Measurements from ENCODE around the gene DUS4L. TPM values are rescaled to one million over a fixed set of nuclear protein-coding genes. Genes with fewer than 3 reads are reported as not detected.
"Not testable (repeated sequence)": the region's sequence is repeated elsewhere in the genome, so short reads cannot be mapped to it uniquely, and the experiment has no call there.

DUS4L gene, protein sequence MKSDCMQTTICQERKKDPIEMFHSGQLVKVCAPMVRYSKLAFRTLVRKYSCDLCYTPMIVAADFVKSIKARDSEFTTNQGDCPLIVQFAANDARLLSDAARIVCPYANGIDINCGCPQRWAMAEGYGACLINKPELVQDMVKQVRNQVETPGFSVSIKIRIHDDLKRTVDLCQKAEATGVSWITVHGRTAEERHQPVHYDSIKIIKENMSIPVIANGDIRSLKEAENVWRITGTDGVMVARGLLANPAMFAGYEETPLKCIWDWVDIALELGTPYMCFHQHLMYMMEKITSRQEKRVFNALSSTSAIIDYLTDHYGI
- 10 to 100 TPM in 1 of 2 donors, 1 to 10 TPM in 1; 9.2 to 12.9 TPM for total RNA-seq

DNA sequence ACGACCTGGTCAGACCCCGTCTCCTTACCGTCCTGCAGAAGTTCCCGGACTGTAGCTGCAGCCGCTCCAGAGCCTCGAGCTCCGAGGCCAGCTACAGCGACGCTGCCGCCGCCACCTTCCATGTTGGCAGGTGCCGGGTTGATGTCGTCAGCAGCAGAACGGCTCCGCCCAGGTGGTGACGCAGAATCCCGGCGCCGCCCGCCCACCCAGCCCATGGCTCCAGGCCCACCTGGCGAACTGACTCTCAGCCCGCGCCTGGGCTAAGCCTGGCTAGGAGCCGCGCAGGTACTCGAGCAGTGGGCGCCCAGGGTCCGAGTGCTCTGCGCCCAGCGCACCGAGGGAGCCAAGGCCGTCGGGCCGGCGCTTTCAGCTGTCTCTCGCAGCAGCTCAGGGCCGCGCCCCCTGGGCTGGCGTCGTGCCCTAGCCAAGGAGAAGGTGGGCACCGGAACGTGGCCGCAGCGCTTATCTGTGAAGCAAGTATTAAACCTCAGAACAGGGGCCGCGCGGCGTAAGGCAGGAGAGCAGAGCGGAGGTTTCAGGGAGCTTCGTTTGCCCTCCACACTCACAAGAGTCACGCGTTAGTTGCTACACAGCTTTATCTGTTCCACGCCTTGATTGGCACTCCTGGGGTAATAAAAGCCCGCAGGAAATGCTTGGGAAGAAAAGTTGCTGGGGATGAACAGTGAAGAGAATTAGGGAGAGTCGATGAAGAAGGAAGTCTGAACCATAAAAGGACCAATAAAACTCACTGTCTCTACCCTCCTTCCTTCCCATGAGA lies at the start of gene DUS4L, which contains the start of gene COG5:
Gene DUS4L (plus strand): TSS at position 197 of the 778 bp plus-strand sequence. CDS start 3,100 bp downstream, outside the sequence.
Gene COG5 (minus strand): TSS at position 146 of the 778 bp plus-strand sequence. CDS start 24 bp downstream, at position 122.
- peak within 1 kb of the TSS; percentile 89 for H3K4me3 Mint-ChIP-seq
- no peaks in the 10 kb centered on the region for H3K27me3 Mint-ChIP-seq

DNA sequence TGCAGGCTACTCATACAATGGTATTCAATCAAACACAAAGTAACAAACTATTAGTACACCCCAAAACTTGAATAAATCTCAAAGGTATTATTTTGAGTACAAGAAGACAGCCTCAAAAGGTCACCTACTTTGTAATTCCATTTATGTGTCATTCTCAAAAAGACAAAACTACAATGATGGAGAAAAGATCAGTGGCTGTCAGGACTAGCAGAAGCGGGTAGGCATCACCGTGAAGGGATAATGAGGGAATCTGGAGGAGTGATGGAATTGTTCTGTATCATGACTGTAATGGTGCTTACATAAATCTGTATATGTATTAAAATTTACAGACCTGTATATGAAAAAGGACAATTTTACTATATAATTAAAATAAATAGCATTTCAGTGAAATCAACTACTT lies 37.1 kb upstream of the DUS4L start:
- no peak overlapping the region for H3K4me3 Mint-ChIP-seq
- H3K36me3 Mint-ChIP-seq (ENCODE audit: low read depth), result peaks cover 83% of the 10 kb centered on the region
- no peaks in the 10 kb centered on the region for H3K9me3 Mint-ChIP-seq
- no peak overlapping the region for H3K27ac Mint-ChIP-seq
- no peak for ATAC-seq (replicated peaks)
- peaks cover 8% of the 10 kb centered on the region for H3K4me1 Mint-ChIP-seq
- H3K27me3 Mint-ChIP-seq, result no peaks in the 10 kb centered on the region

More for the DNA sequence above, at the start of gene DUS4L, which contains the start of gene COG5:
- Mint-ChIP-seq H3K36me3 (ENCODE audit: low read depth) (peaks cover 19% of the 10 kb centered on the region), H3K9me3 (no peaks in the 10 kb centered on the region), H3K27ac (peak within 1 kb of the TSS; percentile 87), H3K4me1 (peaks cover 55% of the 10 kb centered on the region)
- peak; percentile 91 for ATAC-seq (replicated peaks)

DNA sequence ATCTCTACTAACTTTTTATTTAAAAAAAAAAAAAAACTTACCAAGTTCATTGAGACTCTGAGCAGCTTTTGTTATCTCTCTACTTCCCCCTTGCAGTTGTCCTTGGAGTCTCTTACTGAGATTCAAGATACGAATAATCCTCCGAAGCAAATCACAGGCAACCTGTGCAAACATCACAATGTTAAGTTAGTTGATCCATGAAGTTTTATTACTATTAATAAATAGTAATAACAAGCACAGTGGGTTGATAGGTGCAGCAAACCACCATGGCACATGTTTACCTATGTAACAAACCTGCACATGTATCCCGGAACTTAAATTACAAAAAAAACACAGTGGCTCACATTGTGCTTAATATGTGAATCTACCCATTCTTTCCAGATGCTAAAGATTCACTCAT lies 36.6 kb upstream of the DUS4L start:
- ATAC-seq (replicated peaks), result no peak
- H3K9me3 Mint-ChIP-seq, result no peaks in the 10 kb centered on the region

DNA sequence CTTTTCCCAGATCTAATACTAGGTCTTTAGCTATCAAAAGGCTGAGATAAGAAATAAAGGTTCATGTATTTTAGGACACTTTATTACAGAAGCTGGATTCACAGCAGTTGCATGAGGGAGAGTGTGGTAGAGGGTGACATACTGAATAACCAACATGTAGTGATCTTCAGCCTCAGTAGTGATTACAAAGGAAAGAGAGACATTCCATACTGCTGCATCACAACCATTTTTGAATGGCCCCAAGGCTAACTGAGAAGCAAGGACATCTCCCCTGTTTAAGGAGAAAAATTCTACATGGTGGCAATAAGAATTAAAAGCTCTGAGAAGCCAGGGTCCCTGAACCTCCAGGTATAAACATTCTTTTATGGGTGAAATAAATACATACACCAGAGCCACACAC lies 35.3 kb upstream of the DUS4L start:
- no peak overlapping the region for H3K4me3 Mint-ChIP-seq
- H3K9me3 Mint-ChIP-seq, result no peaks in the 10 kb centered on the region
- H3K27me3 Mint-ChIP-seq, result no peaks in the 10 kb centered on the region
- no peak overlapping the region for H3K27ac Mint-ChIP-seq
- peaks cover 77% of the 10 kb centered on the region for H3K36me3 Mint-ChIP-seq (ENCODE audit: low read depth)
- no peak for ATAC-seq (replicated peaks)
- peaks cover 14% of the 10 kb centered on the region for H3K4me1 Mint-ChIP-seq

More for the DNA sequence above, 36.6 kb upstream of the DUS4L start:
- Mint-ChIP-seq H3K27ac (no peak overlapping the region), H3K4me3 (no peak overlapping the region), H3K4me1 (peaks cover 8% of the 10 kb centered on the region), H3K27me3 (no peaks in the 10 kb centered on the region), H3K36me3 (ENCODE audit: low read depth) (peaks cover 79% of the 10 kb centered on the region)

DNA sequence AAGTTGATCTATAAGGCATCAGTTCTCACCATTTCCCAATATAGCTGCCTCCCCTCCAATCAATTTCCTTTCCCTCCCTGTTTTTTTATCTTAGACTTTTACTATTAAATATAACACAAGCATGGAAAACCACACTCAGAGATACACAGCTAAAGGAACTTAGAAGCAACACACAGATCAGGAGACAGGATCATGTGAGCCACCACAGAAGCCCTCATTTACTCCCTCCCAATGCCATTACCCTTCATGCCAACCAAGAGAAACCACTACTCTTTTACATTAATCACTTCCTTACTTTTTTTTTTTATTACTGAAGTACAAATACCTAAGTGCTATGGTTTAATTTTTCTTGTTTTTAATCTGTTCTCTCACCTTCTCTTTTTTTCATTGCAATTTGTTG lies 33.0 kb upstream of the DUS4L start:
- Mint-ChIP-seq H3K4me1 (peaks cover 35% of the 10 kb centered on the region), H3K36me3 (ENCODE audit: low read depth) (peaks cover 80% of the 10 kb centered on the region), H3K4me3 (no peak overlapping the region), H3K9me3 (peaks cover 6% of the 10 kb centered on the region), H3K27me3 (no peaks in the 10 kb centered on the region), H3K27ac (no peak overlapping the region)
- ATAC-seq (replicated peaks), result no peak

DNA sequence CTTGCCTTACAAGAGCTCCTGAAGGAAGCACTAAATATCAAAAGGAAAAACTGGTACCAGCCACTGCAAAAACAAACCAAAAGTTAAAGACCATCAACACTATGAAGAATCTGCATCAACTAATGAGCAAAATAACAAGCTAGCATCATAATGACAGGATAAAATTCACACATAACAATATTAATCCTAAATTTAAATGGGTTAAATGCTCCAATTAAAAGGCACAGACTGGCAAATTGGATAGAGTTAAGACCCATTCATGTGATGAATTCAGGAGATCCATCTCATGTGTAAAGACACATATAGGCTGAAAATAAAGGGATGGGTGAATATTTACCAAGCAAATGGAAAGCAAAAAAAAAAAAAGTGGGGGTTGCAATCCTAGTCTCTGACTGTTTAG lies 29.6 kb upstream of the DUS4L start:
- Mint-ChIP-seq H3K27me3 (no peaks in the 10 kb centered on the region), H3K9me3 (peaks cover 6% of the 10 kb centered on the region), H3K4me3 (no peak overlapping the region), H3K4me1 (peaks cover 35% of the 10 kb centered on the region), H3K27ac (peak overlapping the region; percentile 32), H3K36me3 (ENCODE audit: low read depth) (peaks cover 83% of the 10 kb centered on the region)
- no peak for ATAC-seq (replicated peaks)

DNA sequence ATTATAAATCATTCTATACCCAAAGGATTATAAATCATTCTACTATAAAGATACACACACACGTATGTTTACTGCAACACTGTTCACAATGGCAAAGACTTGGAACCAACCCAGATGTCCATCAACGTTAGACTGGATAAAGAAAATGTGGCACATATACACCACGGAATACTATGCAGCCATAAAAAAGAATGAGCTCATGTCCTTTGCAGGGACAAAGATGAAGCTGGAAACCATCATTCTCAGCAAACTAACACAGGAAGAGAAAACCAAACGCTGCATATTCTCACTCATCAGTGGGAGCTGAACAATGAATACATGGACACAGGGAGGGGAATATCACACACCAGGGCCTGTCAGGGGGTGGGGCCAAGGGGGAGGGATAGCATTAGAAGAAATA lies 26.5 kb upstream of the DUS4L start:
- not testable (repeated sequence) for H3K9me3 Mint-ChIP-seq; ATAC-seq (replicated peaks); H3K4me3 Mint-ChIP-seq; H3K27ac Mint-ChIP-seq; H3K27me3 Mint-ChIP-seq
- Mint-ChIP-seq H3K4me1 (peaks cover 27% of the 10 kb centered on the region), H3K36me3 (ENCODE audit: low read depth) (peaks cover 90% of the 10 kb centered on the region)

DNA sequence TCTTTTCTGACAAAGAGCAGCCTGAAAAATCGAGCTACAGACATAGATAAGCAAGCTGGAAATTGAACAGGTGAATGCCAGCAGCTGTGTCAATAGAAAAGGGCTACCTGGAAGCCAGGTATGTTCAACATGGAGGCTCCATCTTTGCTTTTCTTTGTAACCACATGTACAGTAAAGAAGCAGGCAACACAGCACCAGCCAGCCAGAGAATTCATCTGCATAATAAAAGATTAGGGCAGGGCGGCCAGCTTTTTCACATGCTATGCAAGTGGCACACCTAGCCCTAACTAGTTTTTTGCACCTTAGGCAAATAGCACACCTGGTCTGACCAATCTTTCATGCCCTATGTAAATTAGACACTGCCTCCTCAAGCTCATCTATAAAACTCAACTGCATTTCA lies 25.8 kb upstream of the DUS4L start:
- Mint-ChIP-seq H3K27me3 (no peaks in the 10 kb centered on the region), H3K9me3 (peaks cover 6% of the 10 kb centered on the region), H3K4me1 (peaks cover 29% of the 10 kb centered on the region), H3K4me3 (no peak overlapping the region), H3K27ac (no peak overlapping the region), H3K36me3 (ENCODE audit: low read depth) (peaks cover 94% of the 10 kb centered on the region)
- no peak for ATAC-seq (replicated peaks)

DNA sequence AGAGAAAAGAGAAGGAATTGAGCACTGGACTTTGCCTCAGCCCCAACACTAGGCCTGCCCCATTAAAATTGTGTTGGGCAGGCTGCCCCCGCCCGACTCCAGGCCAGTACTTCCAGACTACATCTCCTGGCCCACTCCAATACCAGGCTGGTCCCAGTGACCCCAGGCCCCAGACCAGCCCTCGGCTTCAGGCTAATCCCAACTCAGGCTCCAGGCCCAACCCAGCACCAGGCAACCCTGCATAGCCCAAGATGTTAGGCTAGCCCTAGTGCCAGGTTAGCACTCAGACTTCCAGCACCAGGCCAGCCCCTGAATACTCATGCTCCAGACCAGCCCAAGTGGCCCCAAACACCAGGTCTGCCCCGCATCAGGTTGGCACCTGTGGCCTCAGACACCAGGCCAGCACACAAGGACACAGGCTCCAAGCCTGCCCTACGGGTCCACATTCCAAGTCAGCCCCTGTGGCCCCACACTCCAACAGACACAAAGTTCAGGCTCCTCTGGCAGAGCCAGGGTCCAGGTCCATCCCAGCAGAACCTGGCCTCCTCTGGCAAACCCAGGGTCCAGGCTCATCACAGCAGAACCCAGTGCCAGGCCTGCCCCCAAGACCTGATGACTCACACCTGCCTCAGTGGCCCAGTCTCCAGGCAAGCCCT lies 20.3 kb upstream of the DUS4L start:
- no peak for ATAC-seq (replicated peaks)
- H3K4me1 Mint-ChIP-seq, result peaks cover 10% of the 10 kb centered on the region
- H3K27me3 Mint-ChIP-seq, result no peaks in the 10 kb centered on the region
- peaks cover 92% of the 10 kb centered on the region for H3K36me3 Mint-ChIP-seq (ENCODE audit: low read depth)
- peak overlapping the region; percentile 5 for H3K27ac Mint-ChIP-seq
- peaks cover 10% of the 10 kb centered on the region for H3K9me3 Mint-ChIP-seq
- H3K4me3 Mint-ChIP-seq, result no peak overlapping the region

DNA sequence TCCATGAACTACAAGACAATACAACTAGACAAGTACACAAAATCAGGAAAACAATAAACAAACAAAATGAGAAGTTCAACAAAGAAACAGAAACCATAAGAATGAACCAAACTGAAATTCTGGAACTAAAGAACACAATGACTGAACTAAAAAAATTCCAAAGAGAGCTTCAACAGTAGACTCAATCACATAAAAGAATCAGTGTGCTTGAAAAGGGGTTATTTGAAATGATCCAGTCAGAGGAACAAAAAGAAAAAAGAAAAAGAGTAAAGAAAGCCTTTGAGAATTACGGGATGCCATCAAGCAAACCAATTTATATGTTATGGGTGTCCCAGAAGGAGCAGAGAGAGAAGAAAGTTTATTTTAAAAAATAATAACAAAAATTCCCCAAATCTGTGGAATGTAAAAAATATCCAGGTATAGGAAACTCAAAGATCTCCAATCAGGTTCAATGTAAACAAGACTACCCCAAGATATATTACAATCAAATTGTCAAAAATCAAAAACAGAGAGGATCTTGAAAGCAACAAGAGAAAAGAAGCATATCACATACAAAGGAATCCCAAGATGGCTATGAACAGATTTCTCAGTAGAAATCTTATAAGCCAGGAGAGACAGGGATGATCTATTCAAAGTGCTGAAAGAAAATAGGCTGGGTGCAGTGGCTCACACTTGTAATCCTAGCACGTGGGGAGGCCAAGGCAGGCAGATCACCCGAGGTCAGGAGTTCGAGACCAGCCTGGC lies 18.8 kb upstream of the DUS4L start:
- Mint-ChIP-seq H3K9me3 (peaks cover 10% of the 10 kb centered on the region), H3K4me3 (no peak overlapping the region), H3K27ac (no peak overlapping the region), H3K36me3 (ENCODE audit: low read depth) (peaks cover 95% of the 10 kb centered on the region), H3K27me3 (no peaks in the 10 kb centered on the region), H3K4me1 (peaks cover 16% of the 10 kb centered on the region)
- ATAC-seq (replicated peaks), result no peak

DNA sequence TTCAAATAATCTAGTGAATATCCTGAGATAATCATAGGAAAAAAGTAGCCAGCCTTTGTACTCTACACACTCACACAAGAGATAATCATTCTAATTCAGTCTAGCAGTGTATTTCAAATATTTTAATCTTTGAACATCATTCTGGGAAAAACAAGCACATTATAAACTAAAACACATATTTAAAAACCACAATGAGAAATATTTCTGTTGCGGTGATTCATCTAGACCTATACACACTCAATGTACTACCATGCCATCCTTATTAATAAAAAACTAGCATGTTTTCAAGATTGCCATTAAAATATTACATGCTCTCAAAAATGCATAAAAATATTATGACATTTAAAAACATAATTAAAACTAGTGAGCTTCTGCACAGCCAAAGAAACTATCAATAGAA lies 11.8 kb upstream of the DUS4L start:
- Mint-ChIP-seq H3K27me3 (no peaks in the 10 kb centered on the region), H3K4me1 (peaks cover 23% of the 10 kb centered on the region), H3K36me3 (ENCODE audit: low read depth) (peaks cover 93% of the 10 kb centered on the region), H3K27ac (no peak overlapping the region), H3K4me3 (no peak overlapping the region), H3K9me3 (no peaks in the 10 kb centered on the region)
- ATAC-seq (replicated peaks), result no peak

DNA sequence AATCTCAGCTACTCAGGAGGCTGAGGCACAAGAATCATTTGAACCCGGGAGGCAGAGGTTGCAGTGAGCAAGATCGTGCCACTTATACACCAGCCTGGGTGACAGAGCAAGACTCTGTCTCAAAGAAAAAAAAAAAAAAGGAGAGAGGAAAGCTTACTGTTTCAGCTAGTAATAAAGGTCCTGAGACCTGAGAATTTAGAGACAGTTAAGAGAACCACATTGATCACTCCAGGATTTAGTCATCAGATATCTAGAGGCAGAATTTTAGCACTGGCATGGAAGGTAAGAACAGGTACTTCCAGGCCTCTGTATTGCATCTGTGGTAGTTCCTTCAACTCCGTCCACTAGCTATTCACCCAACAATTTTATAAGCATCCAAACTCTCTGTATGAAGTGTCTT lies 7.9 kb upstream of the DUS4L start:
- H3K36me3 Mint-ChIP-seq (ENCODE audit: low read depth), result peaks cover 75% of the 10 kb centered on the region

DNA sequence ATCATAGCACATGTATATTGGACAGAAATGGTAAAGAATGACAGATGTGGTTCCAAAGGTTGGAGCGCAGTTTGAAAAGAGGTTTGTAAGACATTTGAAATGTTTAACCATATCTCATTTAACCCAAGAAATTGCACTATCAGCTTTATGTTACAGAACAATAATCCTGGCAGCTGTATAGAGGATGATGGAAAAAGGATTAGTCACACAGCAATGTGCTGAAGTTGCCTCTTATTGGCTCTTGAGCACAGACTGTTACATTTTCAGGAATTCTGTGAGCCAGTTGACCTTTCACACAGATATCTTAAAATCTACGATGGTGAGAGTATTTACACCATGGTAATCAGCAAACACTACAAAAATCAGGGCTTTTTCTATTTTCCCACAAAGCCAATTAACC lies 3.9 kb upstream of the DUS4L start:
- Mint-ChIP-seq H3K9me3 (no peaks in the 10 kb centered on the region), H3K4me3 (peak overlapping the region; percentile 89), H3K27ac (peak overlapping the region; percentile 81), H3K4me1 (peaks cover 48% of the 10 kb centered on the region), H3K27me3 (no peaks in the 10 kb centered on the region), H3K36me3 (ENCODE audit: low read depth) (peaks cover 40% of the 10 kb centered on the region)
- ATAC-seq (replicated peaks), result no peak

More for the DNA sequence above, 7.9 kb upstream of the DUS4L start:
- peak; percentile 85 for ATAC-seq (replicated peaks)
- H3K27me3 Mint-ChIP-seq, result no peaks in the 10 kb centered on the region
- no peaks in the 10 kb centered on the region for H3K9me3 Mint-ChIP-seq
- peak overlapping the region; percentile 41 for H3K27ac Mint-ChIP-seq
- peaks cover 31% of the 10 kb centered on the region for H3K4me1 Mint-ChIP-seq
- no peak overlapping the region for H3K4me3 Mint-ChIP-seq

Measured in activated T-helper 17 cell treated with anti-CD3 and anti-CD28 coated beads, Interleukin-2, amount 50 U/mL, for 72 hours (primary cell).